NB4 (cell line): ENCODE results near the gene TAF11L7.
"Not testable (repeated sequence)": the region's sequence is repeated elsewhere in the genome, so short reads cannot be mapped to it uniquely, and the experiment has no call there.

ENCODE experiments used
- DNase-seq: peaks from one replicate; pipeline ENCODE4 v3.0.0; 2010; ENCODE audit warnings: low read depth
- H3K4me3 ChIP-seq: one replicate; pipeline ENCODE4 v1.5.1; 2011; ENCODE audit warnings: mild to moderate bottlenecking, low read depth, low read length, moderate library complexity
- MYC ChIP-seq: IDR thresholded peaks from 2 replicates; pipeline ENCODE4 v1.6.1; 2011; ENCODE audit warnings: low read depth, low read length
- POLR2A ChIP-seq: IDR thresholded peaks from 2 replicates; pipeline ENCODE4 v1.6.1; 2011; ENCODE audit warnings: mild to moderate bottlenecking; ENCODE audit not compliant: insufficient read length; ENCODE audit errors: extremely low read depth
- TF ChIP-seq, protein P1 (sequence below): IDR thresholded peaks from 2 replicates; pipeline ENCODE4 v1.6.1; 2011; ENCODE audit warnings: low read depth, low read length
- TF ChIP-seq, protein P2 (sequence below): IDR thresholded peaks from one replicate; pipeline ENCODE4 v1.5.1; 2012; ENCODE audit warnings: low read depth, low read length

Gene TAF11L7

DNA sequence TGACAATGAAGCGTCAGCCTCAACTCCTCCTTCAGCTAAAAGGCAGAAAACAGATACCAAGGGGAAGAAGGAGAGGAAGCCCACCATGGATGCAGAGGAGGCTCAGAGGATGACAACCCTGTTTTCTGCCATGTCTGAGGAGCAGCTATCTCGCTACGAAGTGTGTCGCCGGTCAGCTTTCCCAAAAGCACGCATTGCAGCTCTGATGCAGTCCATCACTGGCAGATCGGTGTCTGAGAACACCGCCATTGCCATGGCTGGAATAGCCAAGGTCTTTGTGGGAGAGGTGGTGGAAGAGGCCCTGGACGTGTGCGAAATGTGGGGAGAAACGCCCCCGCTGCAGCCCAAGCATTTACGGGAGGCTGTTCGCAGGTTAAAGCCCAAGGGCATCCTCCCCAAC, 19.4 kb upstream of the TAF11L7 start:
- DNase-seq: no peak
- TF ChIP-seq, protein P1, sequence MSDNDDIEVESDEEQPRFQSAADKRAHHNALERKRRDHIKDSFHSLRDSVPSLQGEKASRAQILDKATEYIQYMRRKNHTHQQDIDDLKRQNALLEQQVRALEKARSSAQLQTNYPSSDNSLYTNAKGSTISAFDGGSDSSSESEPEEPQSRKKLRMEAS: no peak
- no peak for TF ChIP-seq POLR2A
- TF ChIP-seq, protein P2, sequence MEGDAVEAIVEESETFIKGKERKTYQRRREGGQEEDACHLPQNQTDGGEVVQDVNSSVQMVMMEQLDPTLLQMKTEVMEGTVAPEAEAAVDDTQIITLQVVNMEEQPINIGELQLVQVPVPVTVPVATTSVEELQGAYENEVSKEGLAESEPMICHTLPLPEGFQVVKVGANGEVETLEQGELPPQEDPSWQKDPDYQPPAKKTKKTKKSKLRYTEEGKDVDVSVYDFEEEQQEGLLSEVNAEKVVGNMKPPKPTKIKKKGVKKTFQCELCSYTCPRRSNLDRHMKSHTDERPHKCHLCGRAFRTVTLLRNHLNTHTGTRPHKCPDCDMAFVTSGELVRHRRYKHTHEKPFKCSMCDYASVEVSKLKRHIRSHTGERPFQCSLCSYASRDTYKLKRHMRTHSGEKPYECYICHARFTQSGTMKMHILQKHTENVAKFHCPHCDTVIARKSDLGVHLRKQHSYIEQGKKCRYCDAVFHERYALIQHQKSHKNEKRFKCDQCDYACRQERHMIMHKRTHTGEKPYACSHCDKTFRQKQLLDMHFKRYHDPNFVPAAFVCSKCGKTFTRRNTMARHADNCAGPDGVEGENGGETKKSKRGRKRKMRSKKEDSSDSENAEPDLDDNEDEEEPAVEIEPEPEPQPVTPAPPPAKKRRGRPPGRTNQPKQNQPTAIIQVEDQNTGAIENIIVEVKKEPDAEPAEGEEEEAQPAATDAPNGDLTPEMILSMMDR: no peak
- no peak for TF ChIP-seq MYC
- no peak overlapping the region for H3K4me3 ChIP-seq

DNA sequence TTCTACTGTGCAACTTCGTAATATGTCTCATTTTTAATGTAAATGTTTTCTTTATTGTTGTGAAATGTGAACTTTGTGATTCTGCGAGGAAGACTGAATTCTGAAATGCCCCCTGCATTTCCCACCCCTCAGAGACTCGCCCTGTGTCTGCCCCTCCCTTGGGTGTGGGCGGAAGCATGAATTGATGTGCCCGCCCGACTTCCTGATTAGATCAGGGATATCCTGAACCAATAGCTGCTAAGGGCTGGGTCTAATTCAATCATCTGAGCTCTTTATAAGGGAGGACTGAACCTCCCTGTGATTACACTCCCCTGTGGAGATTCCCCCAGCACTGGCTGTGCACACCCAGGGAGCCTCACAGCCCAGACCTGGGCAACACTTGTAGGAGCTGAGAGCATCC, 18.3 kb upstream of the TAF11L7 start, which contains the start of gene TAF11L11:
TAF11L11 (plus strand) TSS at position 304 of the 400 bp plus-strand sequence.
- DNase-seq, H3K4me3 ChIP-seq: not testable (repeated sequence)

DNA sequence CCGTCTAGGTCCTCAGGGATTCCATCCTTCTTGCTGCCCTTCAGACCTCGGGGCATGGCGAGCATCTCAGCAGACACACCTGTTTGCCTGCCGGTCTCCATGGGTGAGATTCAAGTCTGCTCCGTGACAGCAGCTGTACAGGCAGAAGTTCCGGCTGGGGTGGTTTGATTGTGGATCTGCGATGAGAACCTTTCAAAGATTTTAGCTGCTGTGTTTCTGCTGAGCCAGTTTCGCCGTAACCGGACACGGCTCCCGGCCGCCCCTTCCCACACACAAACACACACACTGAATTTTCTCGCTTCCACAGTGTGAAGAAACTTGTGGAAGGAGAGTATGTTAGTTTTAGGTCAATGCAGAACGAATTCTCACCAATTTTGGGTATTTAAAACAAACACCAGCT, 12.2 kb upstream of the TAF11L7 start, which contains the start of gene TAF11L10:
TAF11L10 (minus strand) TSS at position 101 of the 400 bp plus-strand sequence.
- not testable (repeated sequence) for DNase-seq, H3K4me3 ChIP-seq

DNA sequence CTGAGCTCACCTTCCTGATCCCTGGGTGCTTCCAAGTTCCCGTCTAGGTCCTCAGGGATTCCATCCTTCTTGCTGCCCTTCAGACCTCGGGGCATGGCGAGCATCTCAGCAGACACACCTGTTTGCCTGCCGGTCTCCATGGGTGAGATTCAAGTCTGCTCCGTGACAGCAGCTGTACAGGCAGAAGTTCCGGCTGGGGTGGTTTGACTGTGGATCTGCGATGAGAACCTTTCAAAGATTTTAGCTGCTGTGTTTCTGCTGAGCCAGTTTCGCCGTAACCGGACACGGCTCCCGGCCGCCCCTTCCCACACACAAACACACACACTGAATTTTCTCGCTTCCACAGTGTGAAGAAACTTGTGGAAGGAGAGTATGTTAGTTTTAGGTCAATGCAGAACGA, 8.7 kb upstream of the TAF11L7 start, which contains the start of gene TAF11L9:
TAF11L9 (minus strand) TSS at position 140 of the 400 bp plus-strand sequence.
- not testable (repeated sequence) for DNase-seq, H3K4me3 ChIP-seq

DNA sequence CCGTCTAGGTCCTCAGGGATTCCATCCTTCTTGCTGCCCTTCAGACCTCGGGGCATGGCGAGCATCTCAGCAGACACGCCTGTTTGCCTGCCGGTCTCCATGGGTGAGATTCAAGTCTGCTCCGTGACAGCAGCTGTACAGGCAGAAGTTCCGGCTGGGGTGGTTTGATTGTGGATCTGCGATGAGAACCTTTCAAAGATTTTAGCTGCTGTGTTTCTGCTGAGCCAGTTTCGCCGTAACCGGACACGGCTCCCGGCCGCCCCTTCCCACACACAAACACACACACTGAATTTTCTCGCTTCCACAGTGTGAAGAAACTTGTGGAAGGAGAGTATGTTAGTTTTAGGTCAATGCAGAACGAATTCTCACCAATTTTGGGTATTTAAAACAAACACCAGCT, 5.3 kb upstream of the TAF11L7 start, which contains the start of gene TAF11L8:
TAF11L8 (minus strand) TSS at position 101 of the 400 bp plus-strand sequence.
- H3K4me3 ChIP-seq, DNase-seq: not testable (repeated sequence)
